GM10248 (cell line): Measurements from ENCODE around the gene HMGCR.

Experiments used
- CTCF ChIA-PET: fragments of 300-600 bp; sonication (Branson Sonifier 250); formaldehyde crosslinking; extraction: SDS; loops from one replicate; lab custom pipeline; 2021; ENCODE audit warnings: antibody characterized with exemption; lab: Yijun Ruan, JAX
- POLR2A ChIA-PET: fragments of 350-650 bp; sonication (Branson Sonifier 250); formaldehyde crosslinking; extraction: SDS; loops from one replicate; lab custom pipeline; 2020; ENCODE audit warnings: antibody characterized with exemption; lab: Yijun Ruan, JAX
- DNase-seq: peaks from one replicate; pipeline ENCODE4 v3.0.0; 2012; ENCODE audit errors: extremely low spot score
- TF ChIP-seq, protein P1 (sequence below): IDR thresholded peaks from 2 replicates; pipeline ENCODE4 v1.5.1; 2012; ENCODE audit warnings: mild to moderate bottlenecking, low read depth; ENCODE audit errors: extremely low read depth, missing control alignments, control extremely low read depth

HMGCR gene

GRCh38 chr5:75340714-75341478, 3.9 kb downstream of the HMGCR start:
- CTCF ChIA-PET: interaction anchor here (1.2 to 3.6 kb wide), 7 partner anchors 11 to 40 kb away, joined by 3 to 19 read pairs (median 4); no protein-coding TSS in a partner anchor
- POLR2A ChIA-PET: interaction anchor here (0.6 to 0.7 kb wide), 2 partner anchors 85 to 1090 kb away, joined by 3 read pairs; no protein-coding TSS in a partner anchor
- TF ChIP-seq, protein P1, sequence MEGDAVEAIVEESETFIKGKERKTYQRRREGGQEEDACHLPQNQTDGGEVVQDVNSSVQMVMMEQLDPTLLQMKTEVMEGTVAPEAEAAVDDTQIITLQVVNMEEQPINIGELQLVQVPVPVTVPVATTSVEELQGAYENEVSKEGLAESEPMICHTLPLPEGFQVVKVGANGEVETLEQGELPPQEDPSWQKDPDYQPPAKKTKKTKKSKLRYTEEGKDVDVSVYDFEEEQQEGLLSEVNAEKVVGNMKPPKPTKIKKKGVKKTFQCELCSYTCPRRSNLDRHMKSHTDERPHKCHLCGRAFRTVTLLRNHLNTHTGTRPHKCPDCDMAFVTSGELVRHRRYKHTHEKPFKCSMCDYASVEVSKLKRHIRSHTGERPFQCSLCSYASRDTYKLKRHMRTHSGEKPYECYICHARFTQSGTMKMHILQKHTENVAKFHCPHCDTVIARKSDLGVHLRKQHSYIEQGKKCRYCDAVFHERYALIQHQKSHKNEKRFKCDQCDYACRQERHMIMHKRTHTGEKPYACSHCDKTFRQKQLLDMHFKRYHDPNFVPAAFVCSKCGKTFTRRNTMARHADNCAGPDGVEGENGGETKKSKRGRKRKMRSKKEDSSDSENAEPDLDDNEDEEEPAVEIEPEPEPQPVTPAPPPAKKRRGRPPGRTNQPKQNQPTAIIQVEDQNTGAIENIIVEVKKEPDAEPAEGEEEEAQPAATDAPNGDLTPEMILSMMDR: no peak
- DNase-seq: no peak

DNA sequence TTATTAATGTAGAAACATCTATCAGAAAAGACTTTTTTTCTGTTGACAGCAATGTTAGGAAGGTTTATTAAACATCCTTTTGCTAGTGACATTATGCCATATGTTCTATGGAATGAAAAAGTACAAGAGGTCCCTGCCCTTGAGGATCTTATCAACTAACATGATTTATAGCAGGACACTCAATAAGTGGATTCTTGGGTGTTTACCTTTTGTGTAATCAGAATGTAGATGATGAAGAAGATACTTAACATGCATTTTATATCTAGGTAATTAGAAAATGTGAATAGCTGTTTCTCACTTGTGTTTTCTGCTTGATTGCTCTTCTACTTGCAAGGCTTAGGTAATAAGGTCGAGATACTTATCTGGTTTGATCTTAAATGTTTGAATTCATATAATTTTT, 4.9 kb downstream of the HMGCR start:
- DNase-seq: no peak
- CTCF ChIA-PET: interaction anchor here (1.2 to 3.6 kb wide), 3 partner anchors 10 to 19 kb away, joined by 4 to 19 read pairs (median 5); no protein-coding TSS in a partner anchor
- TF ChIP-seq, protein P1: no peak
- POLR2A ChIA-PET: interaction anchor here (0.5 to 0.6 kb wide), 2 partner anchors 18 to 29 kb away, joined by 3 to 6 read pairs; no protein-coding TSS in a partner anchor

- CTCF ChIA-PET: interaction anchor here (1.4 to 1.7 kb wide), 2 partner anchors 18 to 124 kb away, joined by 3 to 5 read pairs; no protein-coding TSS in a partner anchor
- POLR2A ChIA-PET: no interaction called here
- TF ChIP-seq, protein P1: no peak
- no peak for DNase-seq
These were observed 5.8 kb downstream of the HMGCR start for GRCh38 chr5:75342836-75343235.

- DNase-seq: no peak
- TF ChIP-seq, protein P1: no peak
- CTCF ChIA-PET: no interaction called here
- POLR2A ChIA-PET: no interaction called here
These were observed 11.2 kb downstream of the HMGCR start for GRCh38 chr5:75348241-75348640.

- ChIA-PET POLR2A (interaction anchor here (1.0 kb wide), 1 partner anchor 12 kb away, joined by 4 read pairs; the partner anchor contains the start of gene HMGCR), CTCF (interaction anchor here (1.4 to 3.9 kb wide), 2 partner anchors 12 to 26 kb away, joined by 4 to 22 read pairs; no protein-coding TSS in a partner anchor)
- TF ChIP-seq, protein P1: no peak
- DNase-seq: no peak
These were observed 12.6 kb downstream of the HMGCR start for GRCh38 chr5:75349663-75350062.

DNA sequence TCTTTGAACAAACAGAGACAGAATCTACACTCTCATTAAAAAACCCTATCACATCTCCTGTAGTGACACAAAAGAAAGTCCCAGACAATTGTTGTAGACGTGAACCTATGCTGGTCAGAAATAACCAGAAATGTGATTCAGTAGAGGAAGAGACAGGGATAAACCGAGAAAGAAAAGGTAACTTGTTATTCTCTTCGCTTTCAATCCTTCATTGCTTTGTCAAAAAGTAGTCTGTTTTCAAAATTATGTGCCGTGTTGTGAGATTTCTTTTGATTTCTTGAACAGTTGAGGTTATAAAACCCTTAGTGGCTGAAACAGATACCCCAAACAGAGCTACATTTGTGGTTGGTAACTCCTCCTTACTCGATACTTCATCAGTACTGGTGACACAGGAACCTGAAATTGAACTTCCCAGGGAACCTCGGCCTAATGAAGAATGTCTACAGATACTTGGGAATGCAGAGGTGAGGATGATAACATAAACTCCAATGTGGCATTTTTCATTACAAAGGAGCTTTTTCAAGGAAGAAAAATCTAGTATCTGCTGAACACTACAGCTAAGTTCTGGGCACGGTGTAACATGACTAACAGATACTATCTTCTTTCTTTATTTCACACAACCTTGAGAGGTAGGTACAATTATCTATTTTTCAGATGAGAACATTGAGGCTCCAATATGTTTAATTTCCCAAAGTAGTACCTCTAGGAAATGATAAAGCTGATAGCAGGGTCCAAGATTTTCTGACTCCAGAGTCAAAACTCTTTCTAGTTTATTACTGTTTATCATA, 14.3 kb downstream of the HMGCR start:
- POLR2A ChIA-PET: no interaction called here

More for the DNA sequence above, 14.3 kb downstream of the HMGCR start:
- TF ChIP-seq, protein P1: no peak
- CTCF ChIA-PET: interaction anchor here (1.0 to 3.9 kb wide), 6 partner anchors 10 to 66 kb away, joined by 3 to 22 read pairs (median 5); partner anchors contain the start of gene HMGCR
- no peak for DNase-seq
